ENCODE measurements around the gene CFAP100.

CFAP100 gene

GRCh38 chr3:126377211-126377610, 17.5 kb upstream of the CFAP100 start:
- no peak for DNase-seq

- no peak for DNase-seq
Observed at GRCh38 chr3:126378341-126378751, 16.4 kb upstream of the CFAP100 start.

- DNase-seq = no peak
Observed at GRCh38 chr3:126380011-126380768, 14.5 kb upstream of the CFAP100 start.

GRCh38 chr3:126381966-126382365, 12.7 kb upstream of the CFAP100 start:
- no peak for DNase-seq

GRCh38 chr3:126389112-126389793, 5.5 kb upstream of the CFAP100 start:
- peak; percentile 84 to 93 for DNase-seq

GRCh38 chr3:126389794-126390146, 4.9 kb upstream of the CFAP100 start:
- DNase-seq = no peak

GRCh38 chr3:126390201-126390600, 4.5 kb upstream of the CFAP100 start:
- no peak for DNase-seq

GRCh38 chr3:126390751-126391150, 4.0 kb upstream of the CFAP100 start:
- DNase-seq = no peak

- DNase-seq = no peak
Observed at GRCh38 chr3:126391631-126392030, 3.1 kb upstream of the CFAP100 start.

GRCh38 chr3:126392246-126392645, 2.5 kb upstream of the CFAP100 start:
- no peak for DNase-seq

- no peak for DNase-seq
Observed at GRCh38 chr3:126393563-126393962, 1.1 kb upstream of the CFAP100 start.

GRCh38 chr3:126394977-126395321, 240 bp downstream of the CFAP100 start:
- DNase-seq = no peak

GRCh38 chr3:126395846-126396513, 1.3 kb downstream of the CFAP100 start:
- DNase-seq = no peak

- DNase-seq = no peak
Observed at GRCh38 chr3:126396536-126396935, 1.8 kb downstream of the CFAP100 start.

GRCh38 chr3:126397610-126398422, 3.1 kb downstream of the CFAP100 start:
- no peak for DNase-seq

GRCh38 chr3:126398423-126399350, 4.0 kb downstream of the CFAP100 start:
- no peak for DNase-seq

GRCh38 chr3:126399351-126399735, 4.6 kb downstream of the CFAP100 start:
- DNase-seq = peak; percentile 66 to 72

GRCh38 chr3:126399756-126400155, 5.0 kb downstream of the CFAP100 start:
- no peak for DNase-seq

- no peak for DNase-seq
Observed at GRCh38 chr3:126401611-126402160, 7.0 kb downstream of the CFAP100 start.

- DNase-seq = no peak
Observed at GRCh38 chr3:126402178-126402577, 7.5 kb downstream of the CFAP100 start.

GRCh38 chr3:126402666-126403302, 8.1 kb downstream of the CFAP100 start:
- DNase-seq = no peak
